Dedifferentiated amniotic fluid mesenchymal stem cell (primary cell): ENCODE data around the gene FGF11.
A peak's percentile ranks its signal among the peaks of the same experiment; 100 is the strongest.

ENCODE experiments used
- DNase-seq: peaks from one replicate; pipeline ENCODE4 v3.0.0-alpha.2; 2016; ENCODE audit errors: extremely low spot score

The FGF11 gene

GRCh38 chr17:7439462-7440112, at the start of gene FGF11:
Gene FGF11, plus strand, starts transcription at chr17:7439512. Its CDS starts 109 bp downstream, at chr17:7439621.
- no peak for DNase-seq

- no peak for DNase-seq
These were observed 49.1 kb upstream of the FGF11 start for GRCh38 chr17:7389924-7390910.

GRCh38 chr17:7391307-7391706, 48.0 kb upstream of the FGF11 start:
- no peak for DNase-seq

- no peak for DNase-seq
These were observed 46.4 kb upstream of the FGF11 start for GRCh38 chr17:7392696-7393612.

GRCh38 chr17:7393613-7394451, 45.5 kb upstream of the FGF11 start:
- no peak for DNase-seq

GRCh38 chr17:7394452-7395191, 44.7 kb upstream of the FGF11 start, which contains the start of gene PLSCR3:
Gene PLSCR3, minus strand, starts transcription at chr17:7394525. Its CDS starts 415 bp downstream, at chr17:7394110.
- peak; percentile 62 for DNase-seq

GRCh38 chr17:7396147-7396546, 43.2 kb upstream of the FGF11 start:
- no peak for DNase-seq

GRCh38 chr17:7398612-7399011, 40.7 kb upstream of the FGF11 start:
- no peak for DNase-seq

GRCh38 chr17:7403043-7403726, 36.1 kb upstream of the FGF11 start:
- no peak for DNase-seq

- peak; percentile 29 for DNase-seq
These were observed 35.7 kb upstream of the FGF11 start for GRCh38 chr17:7403727-7403976.

- DNase-seq = peak; percentile 100
These were observed 35.2 kb upstream of the FGF11 start, which contains the start of gene TMEM256 for GRCh38 chr17:7403977-7404736. Gene TMEM256, minus strand, starts transcription at chr17:7404097. Its CDS starts 13 bp downstream, at chr17:7404084.

GRCh38 chr17:7404737-7405349, 34.5 kb upstream of the FGF11 start:
- no peak for DNase-seq

GRCh38 chr17:7405350-7406234, 33.7 kb upstream of the FGF11 start:
- DNase-seq = no peak

- no peak for DNase-seq
These were observed 33.0 kb upstream of the FGF11 start for GRCh38 chr17:7406235-7406825.

- DNase-seq = no peak
These were observed 32.2 kb upstream of the FGF11 start for GRCh38 chr17:7407082-7407481.

- DNase-seq = no peak
These were observed 31.6 kb upstream of the FGF11 start, which contains the start of gene NLGN2 for GRCh38 chr17:7407485-7408251. Gene NLGN2, plus strand, starts transcription at chr17:7407845. Its CDS starts 411 bp downstream, at chr17:7408256.
